MM.1S (cell line): Measurements from ENCODE around the gene FEZ2.

Experiments
- EZH2phosphoT487 ChIP-seq: fragments of 300-600 bp; sonication (generic); IDR thresholded peaks from 2 replicates; pipeline ENCODE4 v1.6.1; 2018; ENCODE audit warnings: antibody characterized with exemption, low read length
- TF ChIP-seq, protein P1 (sequence below): fragments of 300-600 bp; sonication (generic); IDR thresholded peaks from 2 replicates; pipeline ENCODE4 v1.5.1; 2016; ENCODE audit warnings: antibody characterized with exemption, low read length, mixed read lengths

DNA sequence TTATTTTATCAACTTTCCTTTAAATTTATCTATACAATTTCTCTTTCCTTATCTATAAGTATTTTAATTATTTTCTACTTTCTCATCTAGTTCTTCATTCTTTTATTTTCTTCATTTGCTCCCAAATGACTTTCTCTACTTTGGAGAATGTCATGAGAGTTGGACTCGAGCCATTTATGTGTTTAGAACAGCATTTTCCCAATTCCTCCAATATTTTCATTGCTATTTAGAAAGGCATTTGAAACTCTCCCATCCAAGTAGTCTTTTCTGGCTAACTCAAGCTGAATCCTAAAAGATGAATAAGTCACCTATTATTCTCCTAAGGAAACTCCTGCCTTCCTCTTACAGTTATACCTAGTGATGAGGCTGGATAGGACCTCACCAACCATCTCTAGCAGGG, 15.8 kb upstream of the FEZ2 start:
- TF ChIP-seq, protein P1, sequence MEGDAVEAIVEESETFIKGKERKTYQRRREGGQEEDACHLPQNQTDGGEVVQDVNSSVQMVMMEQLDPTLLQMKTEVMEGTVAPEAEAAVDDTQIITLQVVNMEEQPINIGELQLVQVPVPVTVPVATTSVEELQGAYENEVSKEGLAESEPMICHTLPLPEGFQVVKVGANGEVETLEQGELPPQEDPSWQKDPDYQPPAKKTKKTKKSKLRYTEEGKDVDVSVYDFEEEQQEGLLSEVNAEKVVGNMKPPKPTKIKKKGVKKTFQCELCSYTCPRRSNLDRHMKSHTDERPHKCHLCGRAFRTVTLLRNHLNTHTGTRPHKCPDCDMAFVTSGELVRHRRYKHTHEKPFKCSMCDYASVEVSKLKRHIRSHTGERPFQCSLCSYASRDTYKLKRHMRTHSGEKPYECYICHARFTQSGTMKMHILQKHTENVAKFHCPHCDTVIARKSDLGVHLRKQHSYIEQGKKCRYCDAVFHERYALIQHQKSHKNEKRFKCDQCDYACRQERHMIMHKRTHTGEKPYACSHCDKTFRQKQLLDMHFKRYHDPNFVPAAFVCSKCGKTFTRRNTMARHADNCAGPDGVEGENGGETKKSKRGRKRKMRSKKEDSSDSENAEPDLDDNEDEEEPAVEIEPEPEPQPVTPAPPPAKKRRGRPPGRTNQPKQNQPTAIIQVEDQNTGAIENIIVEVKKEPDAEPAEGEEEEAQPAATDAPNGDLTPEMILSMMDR: no peak
- no peak for TF ChIP-seq EZH2phosphoT487
